Activated CD4-positive, CD25-positive, alpha-beta regulatory T cell treated with anti-CD3 and anti-CD28 coated beads, Interleukin-2, amount 50 U/mL, for 16 hours (primary cell): ENCODE results near the gene DNAJB6.

ENCODE experiments used
- DNase-seq: peaks from one replicate; pipeline ENCODE4 v3.0.0-alpha.2; 2020; ENCODE audit warnings: low read depth, low spot score

DNAJB6 gene

DNA sequence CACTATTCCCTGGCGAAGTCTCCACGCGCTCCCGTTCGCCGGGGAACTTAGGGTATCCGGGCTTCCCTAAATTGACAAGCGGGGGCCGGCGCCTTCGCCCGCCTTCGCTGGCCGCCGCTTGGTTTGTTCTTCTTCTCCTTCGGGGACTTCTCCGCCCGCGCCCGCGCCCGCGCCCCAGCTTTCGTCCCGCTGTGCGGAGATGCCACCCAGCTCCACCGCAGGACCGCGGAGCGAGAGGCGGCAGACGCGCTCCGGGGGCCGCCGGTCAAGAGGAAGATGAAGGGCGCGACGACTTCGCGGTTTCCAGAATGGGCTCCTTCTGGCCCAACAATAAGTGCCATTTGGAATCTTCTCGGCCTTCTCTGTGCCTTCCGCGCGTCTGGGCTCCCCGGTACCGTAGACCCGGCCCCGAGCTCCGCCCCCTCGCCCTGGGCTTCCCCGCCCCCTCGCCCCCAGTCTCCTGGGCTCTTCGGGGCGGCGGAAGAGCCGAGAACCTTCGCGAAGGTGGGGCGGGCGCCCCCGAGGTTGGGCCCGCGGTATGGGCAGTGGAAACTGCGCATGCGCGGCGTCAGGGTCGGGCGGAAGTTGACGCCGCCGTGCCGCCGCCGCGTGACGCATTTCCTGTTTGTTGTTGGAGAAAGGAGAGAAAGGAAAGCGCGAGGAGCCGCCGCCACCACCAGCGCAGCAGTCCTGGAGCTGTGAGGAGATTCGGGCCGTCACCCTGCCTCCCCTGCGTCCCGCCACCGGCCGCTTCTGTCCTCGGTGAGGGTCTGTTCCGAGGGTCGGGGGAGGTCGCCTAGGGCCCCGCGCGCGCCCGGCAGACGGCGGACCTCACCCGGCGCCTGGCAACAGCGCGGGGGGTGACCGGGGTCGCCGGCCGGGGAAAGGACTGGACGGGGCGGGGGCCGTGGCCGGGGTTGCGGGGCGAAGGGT, at the start of gene DNAJB6:
TSS of gene DNAJB6 (plus strand) at position 622 of the 933 bp plus-strand sequence. CDS start 21,569 bp downstream, outside the sequence.
- peak; percentile 87 for DNase-seq

- DNase-seq, result no peak
Measured at GRCh38 chr7:157291404-157292080, 45.3 kb upstream of the DNAJB6 start.

- DNase-seq, result no peak
Measured at GRCh38 chr7:157292258-157292657, 44.5 kb upstream of the DNAJB6 start.

DNA sequence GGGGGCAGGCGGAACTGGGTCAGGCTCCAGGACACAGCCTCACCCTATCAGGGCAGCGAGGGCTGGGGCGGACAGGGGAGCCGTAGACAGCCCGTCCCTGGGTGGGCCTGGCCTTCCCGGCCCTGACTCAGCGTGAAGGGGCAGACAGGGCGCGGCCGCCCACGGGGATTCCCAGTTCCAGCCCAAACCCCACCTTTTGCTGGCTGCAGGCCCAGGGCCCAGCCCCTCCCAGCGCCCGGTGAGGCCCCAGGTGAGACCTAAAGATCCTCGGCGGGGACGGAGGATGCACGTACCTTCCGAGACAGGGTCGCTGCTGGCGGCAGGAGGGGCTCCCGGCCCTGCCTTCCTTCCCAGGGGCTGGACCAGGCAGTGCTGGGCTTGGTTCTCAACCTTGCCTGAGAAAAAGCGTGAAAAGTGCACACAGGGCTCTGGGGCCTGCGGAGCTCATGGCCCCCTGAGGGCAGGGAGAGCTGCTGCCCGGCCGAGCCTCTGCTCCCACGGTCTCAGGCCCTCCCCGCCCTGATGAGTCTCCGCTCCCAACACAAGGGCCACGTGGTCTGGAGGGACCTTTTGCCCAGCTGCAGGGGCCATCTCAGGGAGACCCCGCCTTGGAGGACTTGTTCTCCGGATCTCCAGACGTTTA, 43.9 kb upstream of the DNAJB6 start:
- DNase-seq, result no peak

GRCh38 chr7:157293413-157293788, 43.4 kb upstream of the DNAJB6 start:
- no peak for DNase-seq

GRCh38 chr7:157294773-157295172, 42.0 kb upstream of the DNAJB6 start:
- DNase-seq, result no peak

DNA sequence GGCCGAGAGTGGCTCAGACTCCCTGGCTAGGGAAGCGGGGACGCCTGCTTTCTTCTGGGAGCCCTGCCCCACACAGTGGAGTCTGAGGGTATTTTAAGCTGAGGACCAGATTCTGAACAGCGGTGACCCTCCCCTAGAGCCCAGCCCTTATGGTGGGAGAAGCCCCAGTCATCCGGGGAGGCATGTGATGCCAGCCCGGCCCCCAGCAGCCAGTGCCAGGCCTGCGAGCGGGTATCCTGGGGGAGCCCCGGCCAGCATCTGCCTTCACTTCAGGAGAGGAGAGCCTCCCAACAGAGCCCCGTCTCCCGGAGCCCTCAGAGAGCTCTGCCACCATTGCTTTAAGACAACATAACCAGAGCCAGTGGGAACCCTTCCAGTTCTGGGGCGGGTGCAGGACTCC, 41.5 kb upstream of the DNAJB6 start:
- DNase-seq, result no peak

DNA sequence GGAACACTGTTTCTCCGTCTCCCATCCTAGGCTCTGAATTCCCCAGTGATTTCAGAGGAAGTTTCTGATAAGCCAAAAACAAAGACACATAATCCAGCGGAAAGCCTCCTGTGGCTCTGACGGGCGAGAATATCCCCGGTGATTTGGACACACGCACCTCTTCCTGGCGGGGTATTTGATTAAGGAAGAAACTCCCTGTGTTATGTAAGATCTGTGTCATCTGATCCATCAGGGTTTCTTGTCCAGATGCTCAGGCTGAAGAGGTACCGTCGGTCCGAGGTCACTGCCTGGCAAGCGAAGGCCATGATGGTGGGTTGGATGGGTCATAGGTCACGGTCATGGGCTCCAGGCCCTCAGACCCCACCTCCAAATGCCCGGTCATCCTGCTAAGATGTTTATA, 39.6 kb upstream of the DNAJB6 start:
- no peak for DNase-seq

DNA sequence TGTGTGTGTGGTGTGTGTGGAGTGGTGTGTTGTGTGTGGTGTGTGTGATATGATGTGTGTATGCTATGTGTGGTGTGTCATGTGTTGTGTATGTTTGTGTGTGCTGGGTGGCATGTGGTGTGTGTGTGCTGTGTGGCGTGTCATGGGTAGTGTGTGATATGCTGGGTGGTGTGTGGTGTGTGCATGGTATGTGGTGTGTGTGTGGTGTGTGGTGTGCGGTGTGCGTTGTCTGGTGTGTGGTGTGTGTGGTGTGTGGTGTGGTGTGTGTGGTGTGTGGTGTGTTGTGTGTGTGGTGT, 37.5 kb upstream of the DNAJB6 start:
- no peak for DNase-seq

- no peak for DNase-seq
Measured at GRCh38 chr7:157299613-157300368, 37.0 kb upstream of the DNAJB6 start.

- no peak for DNase-seq
Measured at GRCh38 chr7:157300369-157300825, 36.4 kb upstream of the DNAJB6 start.

DNA sequence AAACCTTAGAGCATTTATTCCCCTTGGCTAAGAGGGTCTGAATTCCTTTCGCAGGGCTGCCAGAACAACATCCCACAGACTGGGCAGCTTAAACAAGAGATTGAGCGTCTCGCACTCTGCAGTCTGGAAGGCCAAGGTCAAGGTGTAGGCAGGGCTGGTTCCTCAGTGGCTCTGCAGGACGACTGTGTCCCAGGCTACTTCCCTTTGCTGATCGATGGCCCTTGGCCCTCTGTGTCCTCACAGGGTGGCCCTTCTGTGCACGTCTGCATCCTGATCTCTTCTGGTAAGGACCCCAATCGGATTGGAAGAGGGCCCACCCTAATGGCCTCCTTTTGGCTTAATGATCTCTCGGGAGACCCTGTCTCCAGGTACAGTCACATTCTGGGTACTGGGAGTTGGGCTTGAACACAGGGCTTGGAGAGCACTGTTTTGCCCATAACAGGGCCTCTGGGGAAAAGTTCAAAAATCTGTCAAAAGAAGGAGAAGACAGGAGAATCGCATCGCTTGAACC, 35.1 kb upstream of the DNAJB6 start:
- no peak for DNase-seq

- DNase-seq, result no peak
Measured at GRCh38 chr7:157306846-157307838, 29.7 kb upstream of the DNAJB6 start.

DNA sequence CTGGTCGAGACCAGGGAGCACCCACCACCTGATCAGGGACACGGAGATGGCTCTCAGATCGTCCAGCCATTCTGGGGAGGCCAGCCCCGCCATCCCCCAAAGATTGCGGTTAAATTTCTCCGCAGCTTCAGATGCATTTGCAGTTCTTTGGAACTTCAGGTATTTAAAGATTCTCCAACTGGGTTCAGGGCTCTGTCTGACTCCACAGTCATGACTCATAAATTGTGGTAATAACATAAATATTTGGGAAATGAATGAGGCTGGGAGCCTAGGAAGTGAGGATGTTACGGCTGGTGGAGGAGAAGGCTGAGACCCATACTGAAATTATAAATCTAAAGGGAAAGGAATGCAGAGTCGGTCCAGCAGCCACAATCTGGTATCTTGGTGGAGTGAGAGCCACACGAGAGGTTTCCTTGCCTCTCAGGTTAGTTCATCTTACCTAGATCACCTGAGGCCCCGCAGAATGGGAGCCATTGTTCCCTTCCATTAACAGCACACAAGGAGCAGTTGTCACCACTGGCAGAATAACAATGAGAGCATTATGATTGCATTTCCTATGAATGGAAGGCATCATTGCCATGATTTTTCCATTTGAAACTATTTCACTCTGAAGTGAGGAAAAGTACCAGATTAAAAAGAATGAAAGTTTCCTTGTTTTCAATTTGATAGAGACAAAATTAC, 26.7 kb upstream of the DNAJB6 start:
- DNase-seq, result no peak

DNA sequence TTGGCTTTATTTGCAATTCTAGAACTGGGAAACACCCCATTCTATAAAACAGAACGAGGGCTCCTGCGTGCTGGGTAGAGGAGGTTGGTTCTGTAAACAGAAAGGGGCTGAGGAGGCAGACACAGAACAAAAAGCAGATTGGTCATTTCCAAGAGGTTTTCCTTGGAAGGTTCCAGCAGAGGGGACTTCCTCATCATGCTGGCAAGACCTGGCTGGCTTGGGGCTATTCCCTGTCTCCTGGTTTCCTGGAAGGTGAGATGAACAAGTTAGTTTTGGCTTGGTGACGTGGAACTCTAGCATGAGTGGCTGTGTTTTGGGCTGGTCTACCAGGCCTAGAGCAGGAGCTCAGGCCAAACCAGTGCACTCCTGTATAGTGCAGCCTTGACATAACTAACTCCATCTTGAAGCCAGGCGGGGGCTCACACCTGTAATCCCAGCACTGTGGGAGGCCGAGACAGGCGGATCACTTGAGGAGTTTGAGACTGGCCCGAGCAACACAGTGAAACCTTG, 26.1 kb upstream of the DNAJB6 start:
- DNase-seq, result no peak

DNA sequence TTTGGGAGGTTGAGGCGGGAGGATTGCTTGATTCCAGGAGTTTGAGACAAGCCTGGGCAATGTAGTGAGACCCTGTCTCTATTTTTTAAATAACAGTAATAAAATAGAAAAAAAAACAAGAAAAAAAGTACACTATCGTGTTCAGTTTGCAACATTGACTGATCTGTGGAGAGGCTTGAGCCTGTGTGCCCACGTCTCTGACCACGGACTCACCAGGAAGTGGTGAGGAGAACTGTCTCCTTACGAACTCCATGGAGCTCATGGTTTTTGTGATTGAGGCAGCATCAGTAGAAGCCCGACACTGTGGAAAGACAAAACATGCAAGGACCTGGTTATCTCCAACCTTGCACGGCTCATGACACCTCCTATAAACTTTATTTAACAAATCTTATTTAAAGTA, 23.9 kb upstream of the DNAJB6 start:
- DNase-seq, result no peak

DNA sequence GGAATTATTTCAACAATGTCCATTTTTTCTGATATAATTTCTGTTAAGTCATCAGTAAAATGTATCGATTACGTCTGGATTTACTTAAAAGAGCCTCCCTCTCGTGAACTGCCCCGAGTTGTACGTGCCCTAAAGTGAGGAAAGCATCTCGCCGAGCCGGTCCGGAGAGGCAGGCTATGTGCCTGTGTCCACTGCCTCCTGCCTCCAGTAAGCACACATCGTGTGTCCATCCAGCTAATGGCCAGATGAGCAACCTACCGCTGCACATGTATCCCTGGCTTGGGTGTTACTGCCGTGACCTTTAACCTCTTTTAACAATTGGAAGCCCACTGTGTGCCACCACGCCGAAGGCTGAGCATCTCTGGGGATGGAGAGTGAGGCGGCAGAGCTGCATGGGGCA, 23.2 kb upstream of the DNAJB6 start:
- DNase-seq, result no peak

DNA sequence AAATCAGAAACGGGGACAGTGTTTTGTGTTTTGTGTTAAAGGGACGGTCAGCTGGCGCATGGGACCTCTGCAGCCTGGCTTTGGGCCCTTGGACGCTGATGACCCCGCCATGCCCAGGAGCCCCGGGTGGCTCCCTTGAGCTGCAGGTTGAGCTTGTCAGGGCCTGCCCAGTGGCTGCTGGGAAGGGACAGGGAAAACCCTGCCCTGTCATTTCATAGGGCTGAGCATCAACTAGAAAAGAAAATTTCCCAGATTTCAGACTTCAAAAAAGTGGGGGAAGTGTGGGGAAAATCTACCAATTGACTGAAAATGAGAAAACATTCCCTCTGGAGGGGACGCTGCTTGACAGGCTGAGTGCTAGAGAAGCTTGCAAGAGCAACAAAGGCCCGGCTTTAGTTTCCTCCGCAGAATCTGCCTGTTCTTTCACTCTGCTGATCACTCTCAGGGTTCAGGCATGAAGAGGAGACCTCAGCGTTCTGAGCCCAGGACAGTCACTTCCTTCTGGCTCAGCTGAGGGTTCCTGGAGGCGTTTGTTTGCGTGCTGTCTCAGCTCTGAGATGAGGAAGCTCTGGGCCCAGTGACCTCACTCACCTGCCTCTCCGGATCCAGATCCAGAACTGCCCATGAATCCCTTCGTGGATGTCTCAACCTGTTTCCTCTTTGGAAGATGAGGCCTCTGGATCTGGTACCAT, 18.6 kb upstream of the DNAJB6 start:
- no peak for DNase-seq

- DNase-seq, result no peak
Measured at GRCh38 chr7:157320608-157320980, 16.2 kb upstream of the DNAJB6 start.
